ENCODE data around the gene RNF26.
A peak's percentile ranks its signal among the peaks of the same experiment; 100 is the strongest.
"Not testable (repeated sequence)": the region's sequence is repeated elsewhere in the genome, so short reads cannot be mapped to it uniquely, and the experiment has no call there.

RNF26 gene

GRCh38 chr11:119378851-119379465 lies 44.6 kb downstream of the RNF26 start:
- Histone ChIP-seq H3K36me3 (no peaks in the 10 kb centered on the region), H3K9me3 (ENCODE audit: severe bottlenecking) (no peaks in the 10 kb centered on the region), H3K4me3 (ENCODE audit: low read depth, low read length) (peak overlapping the region; percentile 15), H3K27ac (peak overlapping the region; percentile 22; the same call in 1 of the 2 replicates), H3K27me3 (ENCODE audit: insufficient read depth, low read depth, severe bottlenecking) (peaks cover 5% of the 10 kb centered on the region)
- no peak for TF ChIP-seq CTCF (IDR thresholded peaks at IDR 0.05; ENCODE audit: low read depth, low read length)
- DNase-seq: peak; percentile 59

GRCh38 chr11:119380160-119380826 lies 46.0 kb downstream of the RNF26 start:
- no peak for TF ChIP-seq CTCF (IDR thresholded peaks at IDR 0.05; ENCODE audit: low read depth, low read length)
- DNase-seq: no peak
- H3K27ac ChIP-seq: no peak overlapping the region
- no peaks in the 10 kb centered on the region for H3K9me3 ChIP-seq (ENCODE audit: severe bottlenecking)
- no peak overlapping the region for H3K4me3 ChIP-seq (ENCODE audit: low read depth, low read length)
- H3K36me3 ChIP-seq: no peaks in the 10 kb centered on the region
- H3K27me3 ChIP-seq (ENCODE audit: insufficient read depth, low read depth, severe bottlenecking): peaks cover 5% of the 10 kb centered on the region

- Histone ChIP-seq H3K36me3 (no peaks in the 10 kb centered on the region), H3K9me3 (ENCODE audit: severe bottlenecking) (no peaks in the 10 kb centered on the region), H3K27ac (no peak overlapping the region), H3K4me3 (ENCODE audit: low read depth, low read length) (peak overlapping the region; percentile 40), H3K27me3 (ENCODE audit: insufficient read depth, low read depth, severe bottlenecking) (peaks cover 5% of the 10 kb centered on the region)
- no peak for DNase-seq
- TF ChIP-seq CTCF (IDR thresholded peaks at IDR 0.05; ENCODE audit: low read depth, low read length): no peak
These were observed 46.5 kb downstream of the RNF26 start for GRCh38 chr11:119380827-119381180.

GRCh38 chr11:119381181-119381988 lies 47.1 kb downstream of the RNF26 start, which contains the start of gene USP2:
USP2 (minus strand) TSS chr11:119381690; CDS start chr11:119373480, 8,210 bp downstream.
- H3K36me3 ChIP-seq: no peaks in the 10 kb centered on the region
- no peaks in the 10 kb centered on the region for H3K9me3 ChIP-seq (ENCODE audit: severe bottlenecking)
- peaks cover 5% of the 10 kb centered on the region for H3K27me3 ChIP-seq (ENCODE audit: insufficient read depth, low read depth, severe bottlenecking)
- peak; percentile 92 for TF ChIP-seq CTCF (IDR thresholded peaks at IDR 0.05; ENCODE audit: low read depth, low read length)
- H3K4me3 ChIP-seq (ENCODE audit: low read depth, low read length): peak within 1 kb of the TSS; percentile 40
- no peak within 1 kb of the TSS for H3K27ac ChIP-seq
- peak; percentile 95 for DNase-seq

GRCh38 chr11:119382101-119382500 lies 47.8 kb downstream of the RNF26 start:
- Histone ChIP-seq H3K36me3 (no peaks in the 10 kb centered on the region), H3K27ac (no peak overlapping the region), H3K4me3 (ENCODE audit: low read depth, low read length) (peak overlapping the region; percentile 40), H3K27me3 (ENCODE audit: insufficient read depth, low read depth, severe bottlenecking) (peaks cover 5% of the 10 kb centered on the region), H3K9me3 (ENCODE audit: severe bottlenecking) (no peaks in the 10 kb centered on the region)
- TF ChIP-seq CTCF (IDR thresholded peaks at IDR 0.05; ENCODE audit: low read depth, low read length): no peak
- DNase-seq: no peak

- not testable (repeated sequence) for DNase-seq; H3K4me3 ChIP-seq (ENCODE audit: low read depth, low read length)
These were observed 48.2 kb downstream of the RNF26 start for GRCh38 chr11:119382513-119382912.

More at GRCh38 chr11:119382513-119382912, 48.2 kb downstream of the RNF26 start:
- not testable (repeated sequence) for H3K9me3 ChIP-seq (ENCODE audit: severe bottlenecking); H3K27me3 ChIP-seq (ENCODE audit: insufficient read depth, low read depth, severe bottlenecking); H3K36me3 ChIP-seq; H3K27ac ChIP-seq
